ENCODE results near the gene PCOLCE2. TPM values are rescaled to one million over a fixed set of nuclear protein-coding genes. Genes with fewer than 3 reads are reported as not detected.

The PCOLCE2 gene
- total RNA-seq, 4 donors from 2014 or later, result 3.2 to 13.3 (median 6.7) TPM

DNA sequence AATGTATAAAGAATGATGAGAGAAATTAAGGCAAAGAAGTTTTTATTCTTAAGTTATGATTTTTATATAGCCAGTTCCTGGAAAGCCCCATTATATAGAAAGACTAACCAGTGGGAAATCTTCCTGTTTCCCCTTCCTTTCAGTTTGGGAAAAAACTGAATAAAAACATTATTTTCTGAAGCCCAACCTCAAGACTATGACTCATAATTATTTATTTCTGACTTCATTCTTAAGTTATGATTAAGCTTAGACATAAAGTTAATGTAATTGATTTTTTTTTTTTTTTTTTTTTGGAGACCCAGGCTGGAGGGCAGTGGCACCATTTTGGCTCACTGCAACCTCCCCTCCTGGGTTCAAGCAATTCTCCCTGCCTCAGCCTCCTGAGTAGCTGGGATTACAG, 109.3 kb downstream of the PCOLCE2 start:
- Histone ChIP-seq H3K36me3 (no peaks in the 10 kb centered on the region), H3K4me3 (no peak overlapping the region), H3K4me1 (no peaks in the 10 kb centered on the region), H3K9me3 (no peaks in the 10 kb centered on the region), H3K27ac (no peak overlapping the region), H3K27me3 (no peaks in the 10 kb centered on the region)
- no peak for DNase-seq (ENCODE audit: low spot score in 2 of 2)
- TF ChIP-seq EP300 (IDR thresholded peaks at IDR 0.05) (no peak), POLR2AphosphoS5 (IDR thresholded peaks at IDR 0.05) (no peak), POLR2A (IDR thresholded peaks at IDR 0.05) (no peak)
- TF ChIP-seq, protein P1, sequence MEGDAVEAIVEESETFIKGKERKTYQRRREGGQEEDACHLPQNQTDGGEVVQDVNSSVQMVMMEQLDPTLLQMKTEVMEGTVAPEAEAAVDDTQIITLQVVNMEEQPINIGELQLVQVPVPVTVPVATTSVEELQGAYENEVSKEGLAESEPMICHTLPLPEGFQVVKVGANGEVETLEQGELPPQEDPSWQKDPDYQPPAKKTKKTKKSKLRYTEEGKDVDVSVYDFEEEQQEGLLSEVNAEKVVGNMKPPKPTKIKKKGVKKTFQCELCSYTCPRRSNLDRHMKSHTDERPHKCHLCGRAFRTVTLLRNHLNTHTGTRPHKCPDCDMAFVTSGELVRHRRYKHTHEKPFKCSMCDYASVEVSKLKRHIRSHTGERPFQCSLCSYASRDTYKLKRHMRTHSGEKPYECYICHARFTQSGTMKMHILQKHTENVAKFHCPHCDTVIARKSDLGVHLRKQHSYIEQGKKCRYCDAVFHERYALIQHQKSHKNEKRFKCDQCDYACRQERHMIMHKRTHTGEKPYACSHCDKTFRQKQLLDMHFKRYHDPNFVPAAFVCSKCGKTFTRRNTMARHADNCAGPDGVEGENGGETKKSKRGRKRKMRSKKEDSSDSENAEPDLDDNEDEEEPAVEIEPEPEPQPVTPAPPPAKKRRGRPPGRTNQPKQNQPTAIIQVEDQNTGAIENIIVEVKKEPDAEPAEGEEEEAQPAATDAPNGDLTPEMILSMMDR (IDR thresholded peaks at IDR 0.05), result no peak

DNA sequence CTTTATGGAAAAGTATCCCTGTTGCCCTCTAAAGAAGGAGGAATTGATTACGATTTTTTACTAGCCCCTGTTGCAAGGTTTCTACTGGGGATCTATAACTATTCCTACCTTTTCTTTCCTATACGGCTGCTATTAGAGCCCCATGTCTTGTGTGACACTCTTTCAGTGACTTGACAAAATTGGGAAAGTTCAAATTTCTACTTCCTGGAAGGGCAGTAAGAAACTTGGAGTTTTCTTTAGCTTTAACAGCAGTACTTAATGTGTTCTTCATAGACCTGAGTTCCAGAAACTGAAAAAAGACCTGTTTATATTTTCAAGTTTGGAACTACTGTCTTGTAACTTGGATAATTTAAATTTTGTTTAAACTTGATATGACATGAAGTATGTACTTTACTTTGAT, 110.3 kb downstream of the PCOLCE2 start:
- no peak for TF ChIP-seq EP300 (IDR thresholded peaks at IDR 0.05)
- TF ChIP-seq POLR2AphosphoS5 (IDR thresholded peaks at IDR 0.05), result no peak
- TF ChIP-seq, protein P1 (IDR thresholded peaks at IDR 0.05), result no peak
- 86% methylated on average over 2 of the region's 2 CpGs for WGBS
- H3K27me3 ChIP-seq, result no peaks in the 10 kb centered on the region
- no peaks in the 10 kb centered on the region for H3K4me1 ChIP-seq
- H3K9me3 ChIP-seq, result no peaks in the 10 kb centered on the region
- H3K36me3 ChIP-seq, result no peaks in the 10 kb centered on the region
- H3K27ac ChIP-seq, result no peak overlapping the region
- DNase-seq (ENCODE audit: low spot score in 2 of 2), result no peak
- H3K4me3 ChIP-seq, result no peak overlapping the region

DNA sequence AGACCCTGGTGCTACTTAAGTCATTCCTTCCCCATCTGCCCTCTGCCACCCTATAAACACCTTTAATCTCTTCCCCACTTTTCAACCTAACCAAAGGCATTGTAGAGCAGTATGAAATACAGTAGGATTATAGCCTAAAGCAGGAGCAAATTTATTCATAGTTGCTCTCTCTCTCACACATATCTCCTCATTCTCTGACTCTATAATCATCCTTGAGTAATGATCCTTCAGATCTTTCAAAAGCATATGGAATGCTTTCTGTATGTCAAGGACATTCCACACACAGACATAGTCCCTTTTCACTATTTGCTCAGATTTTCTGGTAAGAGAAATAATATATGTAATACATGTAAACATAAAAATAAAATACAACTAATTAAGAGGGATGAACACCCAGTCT, 111.0 kb downstream of the PCOLCE2 start:
- Histone ChIP-seq H3K36me3 (no peaks in the 10 kb centered on the region), H3K27ac (no peak overlapping the region), H3K4me3 (no peak overlapping the region), H3K4me1 (no peaks in the 10 kb centered on the region), H3K9me3 (no peaks in the 10 kb centered on the region), H3K27me3 (no peaks in the 10 kb centered on the region)
- TF ChIP-seq POLR2AphosphoS5 (IDR thresholded peaks at IDR 0.05) (no peak), POLR2A (IDR thresholded peaks at IDR 0.05) (no peak), EP300 (IDR thresholded peaks at IDR 0.05) (no peak)
- TF ChIP-seq, protein P1 (IDR thresholded peaks at IDR 0.05), result no peak
- no peak for DNase-seq (ENCODE audit: low spot score in 2 of 2)

DNA sequence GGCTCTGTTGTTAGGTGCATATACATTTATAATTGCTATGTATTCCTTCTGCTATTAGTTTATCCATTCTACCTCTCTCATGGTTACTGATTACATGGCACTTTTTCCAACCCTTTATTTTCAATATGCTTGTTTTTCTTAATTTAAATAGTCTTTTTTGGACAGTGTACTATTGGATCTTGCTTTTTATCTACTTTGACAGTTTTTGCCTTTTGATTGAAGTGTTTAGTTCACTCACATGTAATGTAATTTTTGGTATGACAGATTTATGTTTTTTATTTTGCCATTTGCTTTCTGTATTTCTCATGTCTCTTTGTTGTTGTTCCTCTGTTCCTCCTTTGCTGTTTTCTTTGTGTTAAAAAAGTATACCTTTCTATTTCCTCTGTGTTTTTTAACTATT, 120.5 kb downstream of the PCOLCE2 start:
- Histone ChIP-seq H3K9me3 (peaks cover 6% of the 10 kb centered on the region), H3K4me3 (no peak overlapping the region), H3K27ac (no peak overlapping the region), H3K36me3 (no peaks in the 10 kb centered on the region), H3K4me1 (no peaks in the 10 kb centered on the region), H3K27me3 (no peaks in the 10 kb centered on the region)
- TF ChIP-seq, protein P1 (IDR thresholded peaks at IDR 0.05), result no peak
- TF ChIP-seq EP300 (IDR thresholded peaks at IDR 0.05) (no peak), POLR2A (IDR thresholded peaks at IDR 0.05) (no peak), POLR2AphosphoS5 (IDR thresholded peaks at IDR 0.05) (no peak)
- no peak for DNase-seq (ENCODE audit: low spot score in 2 of 2)

Other genes starting within 250 kb of the PCOLCE2 start
- gene TRPC1, start 165.0 kb downstream of the PCOLCE2 start, total RNA-seq, result 10 to 100 TPM in 1 of 4 donors, 1 to 10 TPM in 3; 3.3 to 12.0 (median 4.6) TPM
- not detected for gene PAQR9, start 74.6 kb upstream of the PCOLCE2 start, total RNA-seq
- gene U2SURP, start 112.5 kb upstream of the PCOLCE2 start, total RNA-seq, result 100 to 1,000 TPM in 1 of 4 donors, 10 to 100 TPM in 3; 51.4 to 175 (median 62.1) TPM
- gene CHST2, start 230.7 kb upstream of the PCOLCE2 start, total RNA-seq, result 10 to 100 TPM in 1 of 4 donors, 1 to 10 TPM in 3; 2.4 to 22.8 (median 5.3) TPM

Measured in suprapubic skin (tissue), 4 donors.